Progenitor cell of endocrine pancreas (in vitro differentiated cells): ENCODE data around the gene JAK1. TPM values are rescaled to one million over a fixed set of nuclear protein-coding genes. Genes with fewer than 3 reads are reported as not detected.

ENCODE experiments used
- DNase-seq: peaks from one replicate; pipeline ENCODE4 v3.0.0; 2021; ENCODE audit warnings: low spot score; ENCODE audit not compliant: unreplicated experiment
- H3K27ac Mint-ChIP-seq: 2 replicates; pipeline ENCODE4 v1.8.0; 2021; ENCODE audit warnings: mild to moderate bottlenecking, moderate library complexity, mixed read lengths
- H3K27me3 Mint-ChIP-seq: 2 replicates; pipeline ENCODE4 v1.8.0; 2021; ENCODE audit warnings: mixed read lengths
- H3K36me3 Mint-ChIP-seq: 2 replicates; pipeline ENCODE4 v1.8.0; 2022; ENCODE audit warnings: mixed read lengths; ENCODE audit not compliant: insufficient read depth
- H3K4me1 Mint-ChIP-seq: 2 replicates; pipeline ENCODE4 v1.8.0; 2021; ENCODE audit warnings: low read depth, mixed read lengths
- H3K4me3 Mint-ChIP-seq: 2 replicates; pipeline ENCODE4 v1.8.0; 2021; ENCODE audit warnings: low read depth, mild to moderate bottlenecking, moderate library complexity, mixed read lengths
- H3K9me3 Mint-ChIP-seq: 2 replicates; pipeline ENCODE4 v1.8.0; 2021; ENCODE audit warnings: low read depth, mixed read lengths
- CTCF ChIP-seq: fragments of 200-600 bp; sonication (generic); IDR thresholded peaks from one replicate; pipeline ENCODE4 v1.5.0; 2021; ENCODE audit warnings: antibody characterized with exemption, mild to moderate bottlenecking; ENCODE audit not compliant: unreplicated experiment
- total RNA-seq: library from RNA; stranded (reverse); gene quantifications from 2 replicates; pipeline ENCODE4 v1.2.1, GENCODE V29; 2021

The JAK1 gene
- total RNA-seq, 1 donor from 2014 or later: 32.5 TPM

- no peak for TF ChIP-seq CTCF
- Mint-ChIP-seq H3K9me3 (no peaks in the 10 kb centered on the region), H3K4me3 (no peak overlapping the region), H3K4me1 (peaks cover 24% of the 10 kb centered on the region), H3K27ac (no peak overlapping the region), H3K27me3 (no peaks in the 10 kb centered on the region), H3K36me3 (peaks cover 1% of the 10 kb centered on the region)
- DNase-seq: no peak
Observed at GRCh38 chr1:64983110-64983509, 16.8 kb upstream of the JAK1 start.

GRCh38 chr1:64981601-64982533 lies 15.5 kb upstream of the JAK1 start:
- no peak for TF ChIP-seq CTCF
- H3K9me3 Mint-ChIP-seq: no peaks in the 10 kb centered on the region
- DNase-seq: no peak
- H3K4me1 Mint-ChIP-seq: peaks cover 24% of the 10 kb centered on the region
- H3K27ac Mint-ChIP-seq: peak overlapping the region; percentile 84
- no peak overlapping the region for H3K4me3 Mint-ChIP-seq
- peaks cover 1% of the 10 kb centered on the region for H3K36me3 Mint-ChIP-seq
- H3K27me3 Mint-ChIP-seq: no peaks in the 10 kb centered on the region

GRCh38 chr1:64980745-64981600 lies 14.6 kb upstream of the JAK1 start:
- Mint-ChIP-seq H3K4me1 (peaks cover 24% of the 10 kb centered on the region), H3K27me3 (no peaks in the 10 kb centered on the region), H3K27ac (peak overlapping the region; percentile 91), H3K4me3 (no peak overlapping the region), H3K9me3 (no peaks in the 10 kb centered on the region), H3K36me3 (peaks cover 1% of the 10 kb centered on the region)
- no peak for DNase-seq
- TF ChIP-seq CTCF: no peak

GRCh38 chr1:64979358-64979757 lies 13.0 kb upstream of the JAK1 start:
- peaks cover 24% of the 10 kb centered on the region for H3K4me1 Mint-ChIP-seq
- no peak overlapping the region for H3K4me3 Mint-ChIP-seq
- H3K27ac Mint-ChIP-seq: no peak overlapping the region
- H3K9me3 Mint-ChIP-seq: no peaks in the 10 kb centered on the region
- no peaks in the 10 kb centered on the region for H3K27me3 Mint-ChIP-seq
- no peak for TF ChIP-seq CTCF
- H3K36me3 Mint-ChIP-seq: no peaks in the 10 kb centered on the region
- no peak for DNase-seq

GRCh38 chr1:64976361-64976760 lies 10.0 kb upstream of the JAK1 start:
- H3K27ac Mint-ChIP-seq: no peak overlapping the region
- H3K4me1 Mint-ChIP-seq: peaks cover 3% of the 10 kb centered on the region
- no peak for DNase-seq
- no peaks in the 10 kb centered on the region for H3K36me3 Mint-ChIP-seq
- no peaks in the 10 kb centered on the region for H3K9me3 Mint-ChIP-seq
- no peak for TF ChIP-seq CTCF
- no peak overlapping the region for H3K4me3 Mint-ChIP-seq
- H3K27me3 Mint-ChIP-seq: no peaks in the 10 kb centered on the region
